Mononuclear cell (primary cell): ENCODE data around the gene HSFX3. TPM values are rescaled to one million over a fixed set of nuclear protein-coding genes. Genes with fewer than 3 reads are reported as not detected.
"Not testable (repeated sequence)": the region's sequence is repeated elsewhere in the genome, so short reads cannot be mapped to it uniquely, and the experiment has no call there.

Experiments
- H3K27me3 ChIP-seq: 2 replicates; pipeline ENCODE4 v1.6.0; 2011; ENCODE audit warnings: low read length, control low read depth; ENCODE audit not compliant: insufficient read depth
- H3K4me1 ChIP-seq: 2 replicates; pipeline ENCODE4 v1.5.1; 2011; ENCODE audit warnings: mild to moderate bottlenecking, low read length, control low read depth; ENCODE audit not compliant: insufficient read depth
- H3K4me3 ChIP-seq: 2 replicates; pipeline ENCODE4 v1.5.1; 2011; ENCODE audit warnings: mild to moderate bottlenecking, low read length, moderate library complexity
- H3K9me3 ChIP-seq: 2 replicates; pipeline ENCODE4 v1.5.1; 2011; ENCODE audit warnings: low read depth, mild to moderate bottlenecking, control low read depth, low read length
- total RNA-seq: library from RNA; depleted of rRNA; stranded (reverse); fragments of >200 nt; gene quantifications from one replicate; pipeline ENCODE4 v1.2.3, GENCODE V29; 2012

HSFX3 gene
- total RNA-seq, 1 donor = not detected

- not testable (repeated sequence) for H3K4me3 ChIP-seq, H3K4me1 ChIP-seq, H3K9me3 ChIP-seq, H3K27me3 ChIP-seq
These were observed 15.7 kb downstream of the HSFX3 start for GRCh38 chrX:149533999-149534398.

DNA sequence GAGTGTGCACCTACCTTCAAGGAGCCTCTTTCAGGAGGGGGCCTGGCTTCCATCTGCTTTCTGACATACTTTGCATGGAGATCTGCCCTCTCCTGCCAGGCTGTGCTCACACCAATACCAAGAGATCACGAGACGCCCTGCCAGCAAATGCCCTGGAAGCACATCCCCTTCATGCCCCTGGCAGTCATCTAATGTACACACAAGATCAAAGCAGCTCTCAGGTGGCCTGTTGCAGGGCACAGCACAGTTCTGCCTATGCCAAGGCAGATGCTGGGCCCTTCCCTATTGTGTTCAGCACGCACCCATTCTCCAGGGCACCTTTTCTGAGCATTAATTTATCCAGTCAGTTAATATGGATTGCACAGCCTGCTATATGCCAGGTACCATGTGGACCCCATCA lies 16.9 kb downstream of the HSFX3 start:
- not testable (repeated sequence) for H3K4me3 ChIP-seq, H3K4me1 ChIP-seq, H3K9me3 ChIP-seq, H3K27me3 ChIP-seq

DNA sequence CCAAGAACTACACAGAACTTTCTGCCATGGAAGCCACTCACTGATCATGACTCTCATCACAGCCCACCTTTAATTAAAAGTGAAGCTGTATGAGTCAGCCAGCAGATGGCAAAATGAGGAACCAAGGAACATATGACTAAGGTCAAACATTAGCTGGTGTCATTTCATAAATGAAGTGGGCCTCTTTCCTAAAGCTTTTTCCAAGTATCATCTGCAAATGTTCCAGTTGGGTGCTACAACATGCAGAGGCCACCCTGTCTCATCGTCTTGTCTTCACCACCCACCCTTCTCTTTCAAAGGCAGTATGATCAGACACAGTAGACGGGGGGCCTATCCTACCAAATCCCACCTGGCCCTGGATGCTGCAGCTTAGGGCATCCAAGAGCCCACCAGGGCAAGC lies 18.1 kb downstream of the HSFX3 start:
- no peaks in the 10 kb centered on the region for H3K4me1 ChIP-seq
- H3K4me3 ChIP-seq = no peak overlapping the region
- H3K9me3 ChIP-seq = no peaks in the 10 kb centered on the region
- no peaks in the 10 kb centered on the region for H3K27me3 ChIP-seq

DNA sequence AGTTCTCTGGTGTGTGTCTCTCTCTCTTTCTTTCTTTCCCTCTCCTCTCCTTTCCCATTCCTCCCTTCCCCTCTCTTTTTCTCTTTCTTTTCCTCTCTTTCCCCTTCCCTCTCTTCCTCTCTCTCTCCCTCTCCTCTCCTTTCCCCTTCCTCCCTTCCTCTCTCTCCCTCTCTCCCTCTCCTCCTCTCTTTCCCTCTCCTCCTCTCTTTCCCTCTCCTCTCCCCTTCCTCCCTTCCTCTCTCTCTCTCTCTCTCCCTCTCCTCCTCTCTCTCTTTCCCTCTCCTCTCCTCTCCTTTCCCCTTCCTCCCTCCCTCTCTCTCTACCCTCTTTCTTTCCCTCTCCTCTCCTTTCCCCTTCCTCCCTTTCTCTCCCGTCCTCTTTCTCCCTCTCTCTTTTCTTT lies 21.3 kb downstream of the HSFX3 start:
- H3K4me3 ChIP-seq = no peak overlapping the region
- peaks cover 14% of the 10 kb centered on the region for H3K4me1 ChIP-seq
- no peaks in the 10 kb centered on the region for H3K27me3 ChIP-seq
- no peaks in the 10 kb centered on the region for H3K9me3 ChIP-seq

- Histone ChIP-seq H3K9me3 (no peaks in the 10 kb centered on the region), H3K4me1 (peaks cover 14% of the 10 kb centered on the region), H3K4me3 (no peak overlapping the region), H3K27me3 (no peaks in the 10 kb centered on the region)
These were observed 22.0 kb downstream of the HSFX3 start for GRCh38 chrX:149527705-149528104.

DNA sequence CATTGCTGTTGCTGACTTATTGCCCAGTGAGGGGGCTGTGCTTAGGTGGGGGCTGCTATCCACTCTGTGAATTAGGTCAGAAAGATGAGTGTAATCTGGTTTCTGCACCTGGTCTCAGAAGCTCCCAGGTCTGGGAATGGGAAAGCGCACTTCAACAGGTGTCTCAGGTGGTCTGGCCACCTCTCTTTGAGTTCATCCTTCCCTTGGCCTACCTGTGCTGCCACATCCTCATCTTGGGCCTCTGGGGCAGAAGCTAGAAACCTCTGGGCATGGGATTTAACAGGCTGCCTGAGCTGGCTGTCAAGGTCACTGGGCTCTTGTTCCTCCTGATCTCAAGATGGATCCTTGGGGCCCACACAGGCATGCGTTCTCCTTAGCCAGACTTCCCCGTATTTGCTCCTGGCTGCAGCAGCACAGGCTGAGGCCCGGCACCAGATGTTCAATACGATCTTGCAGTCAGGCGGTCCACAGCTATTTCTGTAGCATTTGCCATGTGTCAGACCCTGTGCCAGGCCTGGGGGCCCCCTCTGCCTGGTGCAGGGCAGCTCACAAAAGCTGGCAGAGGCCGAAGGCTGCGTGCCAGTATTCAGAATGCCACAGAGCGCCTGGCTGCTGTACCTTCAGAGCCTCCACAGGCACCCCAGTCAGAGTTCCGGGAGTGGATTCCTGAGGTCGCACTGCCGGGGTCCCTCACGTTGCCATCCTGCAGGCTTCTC lies 23.2 kb downstream of the HSFX3 start:
- H3K9me3 ChIP-seq, H3K27me3 ChIP-seq, H3K4me3 ChIP-seq: not testable (repeated sequence)
- peaks cover 22% of the 10 kb centered on the region for H3K4me1 ChIP-seq

DNA sequence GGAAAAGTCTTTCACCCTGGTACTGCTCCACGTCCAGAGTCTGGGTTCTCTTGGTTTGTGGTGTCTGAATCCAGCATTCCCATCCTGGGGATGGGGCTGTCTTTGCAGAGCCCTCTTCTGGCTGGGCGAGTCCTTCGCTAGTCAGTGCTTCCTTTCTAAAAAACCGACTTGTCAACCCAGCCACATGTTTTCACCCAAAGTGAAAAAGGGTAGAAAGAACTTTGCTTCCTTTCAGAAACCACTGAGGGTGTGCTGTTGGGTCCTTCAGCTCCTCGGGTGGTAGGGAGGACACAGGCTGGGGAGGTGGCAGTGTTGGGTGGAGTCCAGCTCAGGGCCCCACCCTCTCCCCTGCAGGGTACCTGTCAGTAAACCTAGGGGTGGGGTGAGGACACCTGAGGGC lies 23.8 kb downstream of the HSFX3 start:
- not testable (repeated sequence) for H3K4me3 ChIP-seq, H3K27me3 ChIP-seq, H3K9me3 ChIP-seq
- H3K4me1 ChIP-seq = peaks cover 22% of the 10 kb centered on the region

DNA sequence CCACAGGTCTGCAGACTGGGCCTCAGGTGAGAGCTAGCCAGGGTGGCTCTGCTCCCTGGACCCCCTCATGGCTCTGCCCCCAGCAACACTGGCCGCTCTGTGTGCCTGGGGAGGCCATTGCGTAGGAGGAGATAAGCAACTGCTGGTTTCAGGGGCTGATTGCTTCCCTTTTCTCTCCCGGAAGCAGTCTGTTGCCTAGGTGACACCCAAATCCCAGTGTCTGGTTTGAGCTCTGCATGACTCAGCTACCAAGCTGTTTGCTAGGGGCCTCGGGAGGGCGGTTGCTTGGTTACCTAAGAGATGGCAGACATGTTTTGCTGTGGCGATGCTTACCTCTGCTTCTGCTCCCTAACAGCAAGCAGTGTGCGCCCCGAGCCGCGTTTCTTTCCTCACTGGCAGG lies 24.3 kb downstream of the HSFX3 start:
- H3K4me1 ChIP-seq = peaks cover 22% of the 10 kb centered on the region
- not testable (repeated sequence) for H3K9me3 ChIP-seq, H3K4me3 ChIP-seq, H3K27me3 ChIP-seq

GRCh38 chrX:149522916-149523315 lies 26.8 kb downstream of the HSFX3 start:
- peaks cover 22% of the 10 kb centered on the region for H3K4me1 ChIP-seq
- H3K4me3 ChIP-seq = no peak overlapping the region

DNA sequence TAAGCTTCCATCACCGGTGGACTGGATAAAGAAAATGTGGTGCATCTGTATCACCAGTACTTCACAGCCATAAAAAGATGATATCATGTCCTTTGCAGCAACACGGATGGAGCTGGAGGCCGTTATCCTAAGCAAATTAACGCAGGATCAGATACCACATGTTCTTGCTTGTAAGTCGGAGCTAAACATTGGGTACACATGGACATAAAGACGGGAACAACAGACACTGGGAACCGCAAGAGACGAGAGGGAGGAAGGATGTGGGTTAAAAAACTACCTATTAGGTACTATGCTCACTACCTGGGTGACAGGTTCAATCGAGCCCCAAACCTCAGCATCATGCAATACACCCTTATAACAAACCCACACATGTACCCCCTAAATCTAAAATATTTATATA lies 28.3 kb downstream of the HSFX3 start:
- Histone ChIP-seq H3K4me3 (no peak overlapping the region), H3K27me3 (no peaks in the 10 kb centered on the region), H3K4me1 (peaks cover 22% of the 10 kb centered on the region), H3K9me3 (no peaks in the 10 kb centered on the region)

More at GRCh38 chrX:149522916-149523315, 26.8 kb downstream of the HSFX3 start:
- no peaks in the 10 kb centered on the region for H3K9me3 ChIP-seq
- H3K27me3 ChIP-seq = no peaks in the 10 kb centered on the region

DNA sequence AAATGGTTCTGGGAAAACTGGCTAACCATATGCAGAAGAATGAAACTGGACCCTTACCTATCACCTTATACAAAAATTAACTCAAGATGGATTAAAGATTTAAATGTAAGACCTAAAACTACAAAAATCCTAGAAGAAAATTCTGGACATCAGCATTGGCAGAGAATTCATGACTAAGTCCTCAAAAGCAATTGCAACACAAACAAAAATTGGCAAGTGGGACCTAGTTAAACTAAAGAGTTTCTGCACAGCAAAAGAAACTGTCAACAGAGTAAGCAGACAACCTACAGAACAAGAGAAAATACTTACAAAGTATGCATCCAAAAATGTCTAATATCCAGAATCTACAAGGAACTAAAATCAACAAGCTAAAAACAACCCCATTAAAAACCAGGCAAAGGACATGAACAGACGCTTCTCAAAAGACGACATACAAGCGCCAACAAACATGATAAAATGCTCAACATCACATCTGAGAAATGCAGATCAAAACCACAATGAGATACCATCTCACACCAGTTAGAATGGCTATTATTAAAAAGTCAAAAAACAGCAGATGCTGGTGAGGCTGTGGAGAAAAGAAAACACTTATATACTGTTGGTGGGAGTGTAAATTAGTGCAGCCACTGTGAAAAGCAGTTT lies 29.0 kb downstream of the HSFX3 start:
- H3K4me1 ChIP-seq = peaks cover 22% of the 10 kb centered on the region
- H3K4me3 ChIP-seq, H3K27me3 ChIP-seq, H3K9me3 ChIP-seq: not testable (repeated sequence)

DNA sequence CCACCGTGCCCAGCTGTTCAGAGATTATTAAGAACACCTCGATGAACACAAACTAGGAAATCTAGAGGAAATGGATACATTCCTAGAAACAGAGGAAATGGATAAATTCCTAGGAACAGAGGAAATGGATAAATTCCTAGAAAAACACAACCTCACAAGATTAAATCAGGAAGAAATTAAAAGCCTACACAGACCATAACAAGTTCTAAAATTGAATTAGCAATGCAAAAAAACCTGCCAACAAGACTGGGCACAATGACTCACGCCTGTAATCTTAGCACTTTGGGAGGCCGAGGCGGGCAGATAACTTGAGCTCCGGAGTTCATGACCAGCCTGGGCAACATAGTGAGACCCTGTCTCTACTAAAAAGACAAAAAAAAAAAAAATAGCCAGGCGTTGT lies 31.5 kb downstream of the HSFX3 start:
- Histone ChIP-seq H3K4me3 (no peak overlapping the region), H3K4me1 (peaks cover 39% of the 10 kb centered on the region), H3K9me3 (no peaks in the 10 kb centered on the region)

GRCh38 chrX:149517308-149517707 lies 32.4 kb downstream of the HSFX3 start:
- H3K4me1 ChIP-seq = peaks cover 43% of the 10 kb centered on the region
- no peaks in the 10 kb centered on the region for H3K9me3 ChIP-seq
- no peak overlapping the region for H3K4me3 ChIP-seq
- H3K27me3 ChIP-seq = no peaks in the 10 kb centered on the region

More for the DNA sequence above, 31.5 kb downstream of the HSFX3 start:
- no peaks in the 10 kb centered on the region for H3K27me3 ChIP-seq

- H3K9me3 ChIP-seq = no peaks in the 10 kb centered on the region
- no peaks in the 10 kb centered on the region for H3K27me3 ChIP-seq
- no peak overlapping the region for H3K4me3 ChIP-seq
- H3K4me1 ChIP-seq = peaks cover 44% of the 10 kb centered on the region
These were observed 33.1 kb downstream of the HSFX3 start for GRCh38 chrX:149516604-149517003.

DNA sequence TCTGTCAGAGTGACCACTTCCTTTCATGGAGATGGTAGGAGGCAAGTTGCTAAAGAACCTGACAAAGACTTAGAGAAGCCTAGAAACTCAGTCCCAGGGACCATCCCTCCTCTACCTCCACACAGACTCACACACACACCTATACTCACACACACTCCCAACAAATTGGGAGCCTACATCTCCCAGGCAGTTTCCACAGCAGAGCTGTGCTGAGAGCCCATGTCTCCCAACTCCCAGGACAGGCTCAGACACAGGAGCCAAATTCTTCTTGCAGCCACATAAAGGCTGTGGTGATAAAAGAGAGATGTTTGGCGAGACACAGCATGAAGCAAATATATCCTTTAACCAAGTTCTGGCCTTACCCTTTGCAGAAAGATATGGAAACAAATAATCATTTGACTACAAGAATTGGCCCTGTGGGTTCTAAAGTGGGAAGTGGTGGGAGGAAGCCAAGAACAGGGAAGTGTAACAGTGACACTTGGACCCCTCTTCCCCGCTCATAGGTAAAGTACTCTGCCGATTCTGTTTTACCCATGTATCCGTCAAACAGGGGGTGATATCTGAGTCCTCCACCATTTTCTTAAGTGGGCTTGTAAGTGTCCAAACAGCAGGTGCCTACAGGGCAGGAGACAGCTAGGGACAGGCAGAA lies 33.6 kb downstream of the HSFX3 start:
- H3K4me3 ChIP-seq = no peak overlapping the region

More for the DNA sequence above, 33.6 kb downstream of the HSFX3 start:
- no peaks in the 10 kb centered on the region for H3K9me3 ChIP-seq
- no peaks in the 10 kb centered on the region for H3K27me3 ChIP-seq
- peaks cover 44% of the 10 kb centered on the region for H3K4me1 ChIP-seq
